HUES64 (cell line): ENCODE results near the gene GJA3.
A peak's percentile ranks its signal among the peaks of the same experiment; 100 is the strongest.
"Not testable (repeated sequence)": the region's sequence is repeated elsewhere in the genome, so short reads cannot be mapped to it uniquely, and the experiment has no call there.

Experiments
- H3K27ac ChIP-seq: 2 replicates; pipeline ENCODE4 v1.7.0; 2013; ENCODE audit warnings: low read depth, low read length, inconsistent platforms
- H3K27me3 ChIP-seq: 2 replicates; pipeline ENCODE4 v1.6.1; 2013; ENCODE audit warnings: mild to moderate bottlenecking, low read length; ENCODE audit not compliant: insufficient read depth
- H3K36me3 ChIP-seq: 2 replicates; pipeline ENCODE4 v1.6.1; 2013; ENCODE audit warnings: mild to moderate bottlenecking, low read length; ENCODE audit not compliant: insufficient read depth
- H3K4me1 ChIP-seq: 2 replicates; pipeline ENCODE4 v1.6.1; 2013; ENCODE audit warnings: mild to moderate bottlenecking, low read length, moderate library complexity; ENCODE audit not compliant: insufficient read depth
- H3K4me3 ChIP-seq: 2 replicates; pipeline ENCODE4 v1.5.1; 2013; ENCODE audit warnings: mild to moderate bottlenecking, low read length, moderate library complexity
- H3K9ac ChIP-seq: 2 replicates; pipeline ENCODE4 v1.6.1; 2013; ENCODE audit warnings: mild to moderate bottlenecking, low read depth, low read length
- H3K9me3 ChIP-seq: 2 replicates; pipeline ENCODE4 v1.6.1; 2013; ENCODE audit warnings: low read depth, low read length; ENCODE audit not compliant: insufficient read depth
- WGBS: fragments of 150-250, 120-280 bp; methylation state at CpG from one replicate; pipeline ENCODE4 v1.1.7; 2013; ENCODE audit warnings: missing lambda C conversion rate; 5-methylcytosine and 5-hydroxymethylcytosine counted together

GJA3 gene

GRCh38 chr13:20161275-20161950, 561 bp upstream of the GJA3 start:
- 3% methylated on average over 79 of the region's 79 CpGs for WGBS
- Histone ChIP-seq H3K4me3 (peak overlapping the region; percentile 59), H3K27me3 (peaks cover 74% of the 10 kb centered on the region), H3K4me1 (0 out of 2 replicates have a peak, but pooled peaks cover 4% of the 10 kb centered on the region), H3K9me3 (no peaks in the 10 kb centered on the region), H3K36me3 (no peaks in the 10 kb centered on the region), H3K27ac (no peak overlapping the region), H3K9ac (no peak overlapping the region)

GRCh38 chr13:20159646-20160305, 1.1 kb downstream of the GJA3 start:
- peak overlapping the region; percentile 59 for H3K4me3 ChIP-seq
- no peaks in the 10 kb centered on the region for H3K36me3 ChIP-seq
- 0 out of 2 replicates have a peak, but pooled peaks cover 4% of the 10 kb centered on the region for H3K4me1 ChIP-seq
- H3K9ac ChIP-seq = no peak overlapping the region
- 27% methylated on average over 18 of the region's 18 CpGs for WGBS
- no peaks in the 10 kb centered on the region for H3K9me3 ChIP-seq
- H3K27me3 ChIP-seq = peaks cover 68% of the 10 kb centered on the region
- no peak overlapping the region for H3K27ac ChIP-seq

GRCh38 chr13:20157151-20157796, 3.6 kb downstream of the GJA3 start:
- H3K9me3 ChIP-seq = no peaks in the 10 kb centered on the region
- H3K4me3 ChIP-seq = no peak overlapping the region
- H3K36me3 ChIP-seq = no peaks in the 10 kb centered on the region
- H3K27me3 ChIP-seq = peaks cover 58% of the 10 kb centered on the region
- 0 out of 2 replicates have a peak, but pooled peaks cover 4% of the 10 kb centered on the region for H3K4me1 ChIP-seq
- H3K9ac ChIP-seq = no peak overlapping the region
- WGBS = 80% methylated on average over 3 of the region's 3 CpGs
- no peak overlapping the region for H3K27ac ChIP-seq

- Histone ChIP-seq H3K9ac (no peak overlapping the region), H3K36me3 (no peaks in the 10 kb centered on the region), H3K4me1 (0 out of 2 replicates have a peak, but pooled peaks cover 4% of the 10 kb centered on the region), H3K4me3 (no peak overlapping the region), H3K27ac (no peak overlapping the region), H3K27me3 (peaks cover 52% of the 10 kb centered on the region), H3K9me3 (no peaks in the 10 kb centered on the region)
- WGBS = 31% methylated on average over 2 of the region's 2 CpGs
These were observed 4.2 kb downstream of the GJA3 start for GRCh38 chr13:20156702-20157101.

- H3K9me3 ChIP-seq, H3K9ac ChIP-seq, H3K27ac ChIP-seq, H3K4me3 ChIP-seq, H3K36me3 ChIP-seq, H3K4me1 ChIP-seq: not testable (repeated sequence)
- peaks cover 18% of the 10 kb centered on the region for H3K27me3 ChIP-seq
- 87% methylated on average over 1 of the region's 2 CpGs for WGBS
These were observed 7.6 kb downstream of the GJA3 start for GRCh38 chr13:20153290-20153689.

- Histone ChIP-seq H3K27ac (no peak overlapping the region), H3K9me3 (no peaks in the 10 kb centered on the region), H3K36me3 (no peaks in the 10 kb centered on the region), H3K4me3 (no peak overlapping the region), H3K27me3 (peaks cover 1% of the 10 kb centered on the region), H3K4me1 (0 out of 2 replicates have a peak, but pooled peaks cover 4% of the 10 kb centered on the region), H3K9ac (no peak overlapping the region)
- 89% methylated on average over 11 of the region's 11 CpGs for WGBS
These were observed 9.2 kb downstream of the GJA3 start for GRCh38 chr13:20151612-20152011.

GRCh38 chr13:20151016-20151415, 9.8 kb downstream of the GJA3 start:
- Histone ChIP-seq H3K36me3 (no peaks in the 10 kb centered on the region), H3K4me3 (no peak overlapping the region), H3K27ac (no peak overlapping the region), H3K9me3 (no peaks in the 10 kb centered on the region), H3K9ac (no peak overlapping the region), H3K27me3 (no peaks in the 10 kb centered on the region; the same call in 1 of the 2 replicates), H3K4me1 (0 out of 2 replicates have a peak, but pooled peaks cover 4% of the 10 kb centered on the region)
- WGBS = 77% methylated on average over 6 of the region's 6 CpGs

- no peaks in the 10 kb centered on the region for H3K9me3 ChIP-seq
- H3K27ac ChIP-seq = no peak overlapping the region
- no peaks in the 10 kb centered on the region for H3K36me3 ChIP-seq
- WGBS = 93% methylated on average over 9 of the region's 9 CpGs
- H3K4me1 ChIP-seq = 0 out of 2 replicates have a peak, but pooled peaks cover 4% of the 10 kb centered on the region
- H3K4me3 ChIP-seq = no peak overlapping the region
- H3K9ac ChIP-seq = no peak overlapping the region
- no peaks in the 10 kb centered on the region; the same call in 1 of the 2 replicates for H3K27me3 ChIP-seq
These were observed 10.3 kb downstream of the GJA3 start for GRCh38 chr13:20150561-20150960.

- H3K4me3 ChIP-seq = no peak overlapping the region
- H3K9ac ChIP-seq = no peak overlapping the region
- H3K27ac ChIP-seq = no peak overlapping the region
- no peaks in the 10 kb centered on the region; the same call in 1 of the 2 replicates for H3K27me3 ChIP-seq
- H3K9me3 ChIP-seq = no peaks in the 10 kb centered on the region
- 86% methylated on average over 9 of the region's 9 CpGs for WGBS
- H3K4me1 ChIP-seq = 0 out of 2 replicates have a peak, but pooled peaks cover 4% of the 10 kb centered on the region
- H3K36me3 ChIP-seq = no peaks in the 10 kb centered on the region
These were observed 11.1 kb downstream of the GJA3 start for GRCh38 chr13:20149762-20150161.

- no peak overlapping the region for H3K27ac ChIP-seq
- no peaks in the 10 kb centered on the region for H3K36me3 ChIP-seq
- 0 out of 2 replicates have a peak, but pooled peaks cover 4% of the 10 kb centered on the region for H3K4me1 ChIP-seq
- H3K9me3 ChIP-seq = no peaks in the 10 kb centered on the region
- no peak overlapping the region for H3K4me3 ChIP-seq
- H3K9ac ChIP-seq = no peak overlapping the region
- H3K27me3 ChIP-seq = no peaks in the 10 kb centered on the region
- 94% methylated on average over 16 of the region's 16 CpGs for WGBS
These were observed 12.2 kb downstream of the GJA3 start for GRCh38 chr13:20148501-20149183.
